Renal pelvis (tissue), 4 donors: ENCODE results near the gene POLE3. TPM values are rescaled to one million over a fixed set of nuclear protein-coding genes. Genes with fewer than 3 reads are reported as not detected.
"Not testable (repeated sequence)": the region's sequence is repeated elsewhere in the genome, so short reads cannot be mapped to it uniquely, and the experiment has no call there.

ENCODE experiments used
- DNase-seq: peaks from one replicate; pipeline ENCODE4 v3.0.0-alpha.2; 2013
- polyA plus RNA-seq, 3 donors: library from polyadenylated mRNA; unstranded; fragments of 120-200 nt; gene quantifications; one replicate each; pipeline ENCODE4 v1.2.1, GENCODE V29; 2013; ENCODE audit not compliant: insufficient read length in 3 of 3

POLE3 gene
- polyA plus RNA-seq, 3 donors, result 65.6 to 67.2 (median 66.1) TPM

DNA sequence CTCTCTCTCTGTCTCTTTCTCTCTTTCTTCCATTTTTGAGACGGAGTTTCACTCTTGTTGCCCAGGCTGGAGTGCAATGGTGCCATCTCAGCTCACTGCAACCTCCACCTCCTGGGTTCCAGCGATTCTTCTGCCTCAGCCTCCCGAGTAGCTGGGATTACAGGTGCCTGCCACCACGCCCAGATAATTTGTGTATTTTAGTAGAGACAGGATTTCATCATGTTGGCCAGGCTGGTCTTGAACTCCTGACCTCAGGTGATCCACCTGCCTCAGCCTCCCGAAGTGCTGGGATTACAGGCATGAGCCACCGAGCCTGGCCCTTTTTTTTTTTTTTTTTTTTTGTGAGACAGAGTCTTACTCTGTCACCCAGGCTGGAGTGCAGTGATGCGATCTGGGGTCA lies 29.0 kb downstream of the POLE3 start:
- not testable (repeated sequence) for DNase-seq

DNA sequence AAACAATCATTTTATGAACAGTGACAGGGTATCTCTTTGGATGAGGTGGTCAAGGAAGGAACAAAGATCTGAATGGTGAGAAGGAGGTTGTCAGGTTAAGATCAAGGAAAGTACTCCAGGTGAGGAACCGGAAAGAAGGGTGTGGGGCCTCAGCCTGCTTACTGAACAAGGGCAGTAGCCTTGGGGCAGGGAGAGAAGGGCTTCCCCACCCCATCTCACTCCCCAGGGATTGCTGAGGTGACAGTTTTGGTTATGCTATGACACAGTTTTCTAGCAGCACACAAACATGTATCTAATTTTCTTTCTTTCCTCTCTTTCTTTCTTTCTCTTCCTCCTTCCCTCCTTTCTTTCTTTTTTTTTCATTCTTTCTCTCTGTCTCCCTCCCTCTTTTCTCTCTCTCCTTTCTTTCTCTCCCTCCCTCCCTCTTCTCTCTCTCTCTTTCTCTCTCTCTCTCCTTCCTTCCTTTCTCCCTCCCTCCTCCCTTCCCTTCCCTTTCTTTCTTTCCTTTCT lies 29.6 kb downstream of the POLE3 start:
- DNase-seq, result no peak

DNA sequence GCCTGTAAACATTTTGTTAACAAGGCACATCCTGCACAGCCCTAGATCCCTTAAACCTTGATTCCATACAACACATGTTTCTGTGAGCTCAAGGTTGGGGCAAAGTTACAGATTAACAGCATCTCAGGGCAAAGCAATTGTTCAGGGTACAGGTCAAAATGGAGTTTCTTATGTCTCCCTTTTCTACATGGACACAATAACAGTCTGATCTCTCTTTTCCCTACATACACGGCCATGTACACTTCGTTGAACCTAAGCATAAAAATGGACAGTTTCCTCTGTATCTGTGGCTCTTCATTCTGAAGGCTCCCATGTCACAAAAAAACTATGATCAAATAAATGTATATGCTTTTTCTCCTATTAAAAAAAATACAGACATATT lies 30.7 kb downstream of the POLE3 start:
- not testable (repeated sequence) for DNase-seq

DNA sequence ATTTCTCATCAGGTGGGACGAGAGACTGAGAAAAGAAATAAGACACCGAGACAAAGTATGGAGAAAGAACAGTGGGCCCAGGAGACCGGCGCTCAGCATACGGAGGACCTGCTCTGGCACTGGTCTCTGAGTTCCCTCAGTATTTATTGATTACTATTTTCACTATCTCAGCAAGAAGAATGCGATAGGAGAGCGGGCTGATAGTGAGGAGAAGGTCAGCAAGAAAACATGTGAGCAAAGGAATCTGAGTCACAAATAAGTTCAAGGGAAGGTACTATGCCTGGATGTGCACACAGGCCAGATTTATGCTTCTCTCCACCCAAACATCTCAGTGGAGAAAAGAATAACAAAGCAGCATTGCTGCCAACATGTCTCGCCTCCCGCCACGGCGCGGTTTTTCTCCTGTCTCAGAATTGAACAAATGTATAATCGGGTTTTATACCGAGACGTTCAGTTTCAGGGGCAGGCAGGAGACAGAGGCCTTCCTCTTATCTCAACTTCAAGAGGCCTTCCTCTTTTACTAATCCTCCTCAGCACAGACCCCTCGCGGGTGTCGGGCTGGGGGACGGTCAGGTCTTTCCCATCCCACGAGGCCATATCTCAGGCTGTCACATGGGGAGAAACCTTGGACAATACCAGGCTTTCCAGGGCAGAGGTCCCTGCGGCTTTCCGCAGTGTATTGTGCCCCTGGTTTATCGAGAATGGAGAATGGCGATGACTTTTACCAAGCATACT lies 31.2 kb downstream of the POLE3 start:
- DNase-seq, result not testable (repeated sequence)

DNA sequence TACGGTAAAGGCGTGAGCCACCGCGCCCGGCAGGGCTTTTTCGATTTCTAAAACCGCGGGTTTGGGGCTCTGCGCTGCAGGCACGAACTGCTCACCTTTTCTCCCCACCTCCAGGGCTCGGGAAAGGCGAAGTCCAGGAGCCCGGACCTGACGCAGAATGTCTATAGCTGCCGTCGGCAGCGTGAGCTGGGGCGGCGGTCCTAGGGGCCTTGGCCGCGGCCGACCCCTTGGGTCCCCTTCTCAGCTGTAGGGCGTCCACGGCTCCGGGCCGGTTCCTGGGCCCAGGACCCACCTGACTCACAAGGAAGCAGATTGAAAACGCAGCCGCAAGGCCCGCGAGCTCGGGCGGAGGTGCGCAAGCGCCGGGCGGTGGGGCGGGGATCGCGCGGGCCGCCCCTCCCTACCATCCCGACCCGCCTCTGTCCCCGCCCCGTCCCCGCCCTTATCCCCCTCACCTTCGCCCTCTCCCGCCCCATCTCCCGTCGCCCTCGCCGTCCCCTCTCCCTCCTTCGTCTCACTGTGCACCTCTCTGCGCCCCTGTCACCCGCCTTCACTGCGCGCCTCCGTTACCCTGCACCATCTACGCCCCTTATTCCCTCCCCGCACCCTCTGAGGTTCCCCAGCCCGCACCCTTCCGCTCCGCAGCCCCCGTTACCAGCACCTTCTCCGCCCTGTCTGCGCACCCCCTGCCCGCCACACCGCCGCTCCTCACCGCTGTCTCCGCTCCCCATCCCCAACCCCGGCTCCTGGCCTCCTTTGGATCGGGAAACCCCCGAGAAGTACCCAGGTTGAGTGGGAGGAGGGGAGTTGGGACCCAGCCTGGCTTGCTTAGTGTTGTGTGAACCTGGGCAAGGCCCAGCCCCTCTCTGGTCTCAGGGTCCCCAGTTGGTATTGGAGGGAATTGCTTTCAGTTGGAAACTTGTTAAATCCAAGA lies 33.6 kb downstream of the POLE3 start, which contains the start of gene HDHD3:
TSS of gene HDHD3 (minus strand) at position 353 of the 934 bp plus-strand sequence. CDS start 2,632 bp downstream, outside the sequence.
- peak; percentile 78 for DNase-seq

GRCh38 chr9:113375057-113376023 lies 35.1 kb downstream of the POLE3 start:
- no peak for DNase-seq

- DNase-seq, result no peak
Measured at GRCh38 chr9:113373676-113374392, 36.6 kb downstream of the POLE3 start.

GRCh38 chr9:113373256-113373655 lies 37.2 kb downstream of the POLE3 start:
- no peak for DNase-seq

- no peak for DNase-seq
Measured at GRCh38 chr9:113372059-113372458, 38.4 kb downstream of the POLE3 start.

DNA sequence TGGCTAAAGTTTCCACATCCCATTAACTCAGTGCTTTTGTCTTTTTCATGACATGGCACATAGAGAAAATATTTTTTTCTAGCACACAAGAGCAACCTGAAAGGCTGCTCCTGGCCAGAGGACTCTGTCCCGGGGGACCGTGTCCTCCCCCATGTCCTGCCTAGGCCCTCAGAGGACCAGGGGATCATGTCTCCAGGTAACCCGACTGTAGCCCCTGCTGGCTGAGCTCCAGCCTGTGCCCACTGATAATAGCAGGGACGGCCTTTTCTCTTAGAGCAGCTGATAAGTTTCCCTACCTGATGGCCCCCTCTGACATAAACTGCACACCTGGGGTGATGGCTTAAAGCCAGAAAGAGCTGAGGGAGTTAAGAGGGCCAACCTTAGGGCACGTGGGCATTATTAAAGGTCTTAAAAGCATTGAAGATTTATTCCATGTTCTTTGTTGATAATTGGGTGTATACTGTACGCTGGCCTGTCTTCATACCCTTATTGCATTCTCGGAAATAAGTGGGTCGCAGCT lies 39.6 kb downstream of the POLE3 start:
- no peak for DNase-seq

GRCh38 chr9:113369855-113370140 lies 40.7 kb downstream of the POLE3 start:
- no peak for DNase-seq

GRCh38 chr9:113368982-113369854 lies 41.3 kb downstream of the POLE3 start:
- no peak for DNase-seq

DNA sequence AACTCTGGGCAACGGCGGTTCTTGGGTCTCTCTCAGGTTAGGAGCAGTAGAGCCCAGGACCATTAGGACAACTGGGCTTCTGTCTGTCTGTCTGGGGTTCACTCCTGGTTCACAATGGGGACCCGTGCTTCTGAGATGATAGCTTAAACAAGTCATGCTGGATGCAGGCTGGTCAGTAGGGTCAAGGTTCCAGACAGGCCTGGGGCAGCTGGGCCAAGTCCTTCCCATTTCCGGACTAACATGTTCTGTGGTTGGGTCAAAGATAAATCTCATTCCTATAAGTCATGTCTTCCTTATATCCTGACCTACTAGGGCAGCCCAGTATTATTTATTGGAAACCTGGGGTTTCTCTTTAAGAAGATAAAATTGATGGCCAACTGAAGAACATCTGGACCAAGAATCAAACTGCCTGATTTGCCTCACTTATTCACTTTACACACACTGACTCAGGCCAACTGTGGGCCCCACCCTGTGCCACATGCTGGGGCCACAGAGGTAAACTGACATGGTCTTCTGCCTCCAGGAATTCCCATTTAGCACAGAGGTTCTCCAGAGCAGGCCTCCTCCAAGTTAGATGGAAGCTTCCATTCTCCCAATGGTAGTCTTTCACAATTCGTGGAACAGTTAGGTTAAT lies 42.0 kb downstream of the POLE3 start:
- no peak for DNase-seq

GRCh38 chr9:113365652-113366051 lies 44.8 kb downstream of the POLE3 start:
- not testable (repeated sequence) for DNase-seq

GRCh38 chr9:113364951-113365350 lies 45.5 kb downstream of the POLE3 start:
- no peak for DNase-seq

DNA sequence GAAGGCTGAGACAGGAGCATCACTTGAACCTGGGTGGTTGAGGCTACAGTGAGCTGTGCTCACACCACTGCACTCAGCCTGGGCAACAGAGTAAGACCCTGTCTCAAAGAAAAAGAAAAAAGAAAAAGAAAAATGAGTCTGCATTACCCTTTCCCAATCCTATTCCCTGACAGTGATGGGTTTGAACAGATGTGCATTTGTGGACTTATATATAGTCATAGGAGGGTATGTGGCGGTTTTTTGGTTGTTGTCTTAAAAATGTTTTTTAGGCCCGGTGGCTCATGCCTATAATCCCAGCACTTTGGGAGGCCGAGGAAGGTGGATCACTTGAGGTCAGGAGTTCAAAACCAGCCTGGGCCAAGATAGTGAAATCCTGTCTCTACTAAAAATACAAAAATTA lies 47.1 kb downstream of the POLE3 start:
- DNase-seq, result no peak

DNA sequence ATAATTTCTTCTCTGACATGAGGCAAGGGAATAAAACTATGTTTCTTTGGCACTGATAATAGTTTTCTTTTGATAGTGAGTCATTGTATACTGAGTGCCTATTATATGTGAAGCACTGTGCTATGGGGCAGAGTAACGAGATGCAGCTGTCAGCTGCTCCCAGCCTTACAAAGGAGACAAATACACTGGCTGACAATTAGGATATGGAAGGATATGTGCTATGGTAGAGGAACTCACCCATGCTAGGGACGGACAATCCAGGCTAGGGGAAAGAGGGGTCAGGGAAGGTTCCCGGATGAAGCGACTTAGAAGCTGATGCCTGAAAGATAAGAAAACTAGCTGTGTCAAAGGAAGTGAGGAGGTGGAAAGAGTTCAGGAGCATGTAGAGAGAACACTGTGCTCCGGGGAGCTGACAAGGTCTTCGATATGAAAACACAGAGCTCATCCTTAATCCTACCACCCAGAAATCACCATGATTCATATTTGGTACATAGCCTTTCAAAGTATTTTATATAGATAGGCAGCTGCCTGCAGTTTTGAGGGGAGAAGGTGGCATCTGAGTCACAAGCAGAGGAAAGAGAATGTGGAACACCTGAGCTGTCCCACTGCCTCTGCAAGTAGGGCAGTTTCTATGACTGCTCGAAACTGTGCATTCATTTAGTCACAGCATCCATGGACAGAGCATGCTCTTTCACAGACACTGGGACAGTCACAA lies 49.0 kb downstream of the POLE3 start:
- DNase-seq, result no peak

DNA sequence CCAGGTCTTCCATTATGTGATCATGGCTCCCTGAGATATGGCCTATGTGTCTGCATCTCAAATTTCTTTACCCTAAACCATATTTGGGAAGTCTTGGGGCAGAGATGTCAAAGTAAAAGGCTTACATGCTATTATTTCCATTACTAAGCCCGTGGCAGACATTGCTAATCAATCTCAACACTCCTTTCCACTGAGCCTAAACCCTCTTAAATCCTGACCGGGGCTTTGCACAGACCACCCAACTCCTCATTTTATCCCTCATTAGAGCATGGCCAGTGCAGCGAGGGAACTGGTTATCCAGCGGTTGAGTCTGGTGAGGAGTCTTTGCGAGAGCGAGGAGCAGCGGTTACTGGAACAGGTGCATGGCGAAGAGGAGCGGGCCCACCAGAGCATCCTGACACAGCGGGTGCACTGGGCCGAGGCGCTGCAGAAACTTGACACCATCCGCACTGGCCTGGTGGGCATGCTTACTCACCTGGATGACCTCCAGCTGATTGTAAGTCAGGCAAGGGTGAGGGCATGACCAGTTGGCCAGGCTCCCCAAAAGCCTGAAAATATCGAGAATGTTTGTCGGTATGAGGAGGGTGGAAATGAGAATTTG lies 50.1 kb downstream of the POLE3 start:
- no peak for DNase-seq
